H9 (cell line): Measurements from ENCODE around the gene MOBP. TPM values are rescaled to one million over a fixed set of nuclear protein-coding genes. Genes with fewer than 3 reads are reported as not detected.

Source experiments
- DNase-seq: peaks from one replicate; pipeline ENCODE4 v3.0.0-alpha.2; 2017
- H2AFZ ChIP-seq: one replicate; pipeline ENCODE4 v1.6.1; 2013; ENCODE audit warnings: mild to moderate bottlenecking, low read length, control low read depth, moderate library complexity
- H2AK5ac ChIP-seq: 2 replicates; pipeline ENCODE4 v1.6.1; 2013; ENCODE audit warnings: low read length, control low read depth, mixed read lengths; ENCODE audit not compliant: insufficient read length
- H2BK120ac ChIP-seq: one replicate; pipeline ENCODE4 v1.6.1; 2013; ENCODE audit warnings: low read depth, mild to moderate bottlenecking, low read length, control low read depth, inconsistent platforms; ENCODE audit not compliant: poor library complexity, severe bottlenecking
- H2BK12ac ChIP-seq: 2 replicates; pipeline ENCODE4 v1.6.1; 2013; ENCODE audit warnings: low read length, control low read depth, mixed read lengths, low read depth; ENCODE audit not compliant: insufficient read length
- H2BK15ac ChIP-seq: 2 replicates; pipeline ENCODE4 v1.6.1; 2013; ENCODE audit warnings: low read depth, low read length, control low read depth
- H2BK20ac ChIP-seq: one replicate; pipeline ENCODE4 v1.6.1; 2013; ENCODE audit warnings: low read depth, mild to moderate bottlenecking, low read length, control low read depth, inconsistent platforms; ENCODE audit not compliant: poor library complexity, severe bottlenecking
- H2BK5ac ChIP-seq: 2 replicates; pipeline ENCODE4 v1.6.1; 2013; ENCODE audit warnings: low read length, control low read depth, mixed read lengths; ENCODE audit not compliant: insufficient read length
- H3K14ac ChIP-seq: 2 replicates; pipeline ENCODE4 v1.6.1; 2013; ENCODE audit warnings: low read length, control low read depth; ENCODE audit not compliant: insufficient read depth
- H3K18ac ChIP-seq: 2 replicates; pipeline ENCODE4 v1.6.1; 2013; ENCODE audit warnings: low read depth, mild to moderate bottlenecking, mixed read lengths, low read length, control low read depth; ENCODE audit not compliant: insufficient read length
- H3K23ac ChIP-seq: 2 replicates; pipeline ENCODE4 v1.6.1; 2013; ENCODE audit warnings: low read length, control low read depth, mixed read lengths, low read depth; ENCODE audit not compliant: insufficient read length
- H3K23me2 ChIP-seq: 2 replicates; pipeline ENCODE4 v1.6.1; 2013; ENCODE audit warnings: low read depth, mild to moderate bottlenecking, mixed read lengths, low read length, control low read depth; ENCODE audit not compliant: insufficient read length, poor library complexity, severe bottlenecking
- H3K27ac ChIP-seq: 2 replicates; pipeline ENCODE4 v1.5.1; 2013; ENCODE audit warnings: low read length, control low read depth, mixed read lengths, low read depth; ENCODE audit not compliant: insufficient read length
- H3K27me3 ChIP-seq: 2 replicates; pipeline ENCODE4 v1.6.1; 2013; ENCODE audit warnings: low read length, control low read depth, inconsistent platforms; ENCODE audit not compliant: insufficient read depth
- H3K4ac ChIP-seq: 2 replicates; pipeline ENCODE4 v1.6.1; 2013; ENCODE audit warnings: low read depth, mild to moderate bottlenecking, control low read depth, inconsistent platforms, low read length, moderate library complexity
- H3K4me1 ChIP-seq: 2 replicates; pipeline ENCODE4 v1.6.1; 2013; ENCODE audit warnings: low read length, control low read depth, inconsistent platforms; ENCODE audit not compliant: insufficient read depth
- H3K4me2 ChIP-seq: 2 replicates; pipeline ENCODE4 v1.6.1; 2013; ENCODE audit warnings: low read length, control low read depth, mixed read lengths; ENCODE audit not compliant: insufficient read length, insufficient read depth
- H3K56ac ChIP-seq: 2 replicates; pipeline ENCODE4 v1.6.1; 2013; ENCODE audit warnings: low read depth, mild to moderate bottlenecking, mixed read lengths, low read length, control low read depth; ENCODE audit not compliant: insufficient read length
- H3K79me1 ChIP-seq: 2 replicates; pipeline ENCODE4 v1.6.1; 2013; ENCODE audit warnings: low read depth, mild to moderate bottlenecking, moderate library complexity, low read length, control low read depth, inconsistent platforms; ENCODE audit not compliant: insufficient read depth, poor library complexity, severe bottlenecking
- H3K79me2 ChIP-seq: 2 replicates; pipeline ENCODE4 v1.6.1; 2013; ENCODE audit warnings: low read length, control low read depth, inconsistent platforms; ENCODE audit not compliant: insufficient read depth
- H3K9ac ChIP-seq: 2 replicates; pipeline ENCODE4 v1.6.1; 2013; ENCODE audit warnings: low read length, control low read depth, mixed read lengths; ENCODE audit not compliant: insufficient read length; ENCODE audit errors: extremely low read depth
- H3K9me3 ChIP-seq: one replicate; pipeline ENCODE4 v1.6.1; 2013; ENCODE audit warnings: low read depth, low read length, inconsistent platforms; ENCODE audit not compliant: control insufficient read depth
- H3T11ph ChIP-seq: one replicate; pipeline ENCODE4 v1.6.1; 2013; ENCODE audit warnings: mild to moderate bottlenecking, low read length, control low read depth, inconsistent platforms
- H4K20me1 ChIP-seq: one replicate; pipeline ENCODE4 v1.6.1; 2013; ENCODE audit not compliant: control insufficient read depth, insufficient read length, insufficient read depth
- H4K5ac ChIP-seq: 2 replicates; pipeline ENCODE4 v1.6.1; 2013; ENCODE audit warnings: low read depth, mild to moderate bottlenecking, mixed read lengths, low read length, control low read depth; ENCODE audit not compliant: insufficient read length
- H4K8ac ChIP-seq: replicated peaks from 2 replicates; pipeline ENCODE4 v1.6.1; 2013; ENCODE audit warnings: low read length, control low read depth, mixed read lengths, low read depth; ENCODE audit not compliant: insufficient read length
- H4K91ac ChIP-seq: 2 replicates; pipeline ENCODE4 v1.6.1; 2013; ENCODE audit warnings: low read depth, mild to moderate bottlenecking, moderate library complexity, mixed read lengths, low read length, control low read depth; ENCODE audit not compliant: insufficient read length
- H3K27ac Mint-ChIP-seq, 3 experiments: 2 replicates in 2 of 3; 3 replicates in 1 of 3; pipeline ENCODE4 v1.8.0; 2020 to 2021; ENCODE audit warnings: mixed read lengths in 3 of 3, mild to moderate bottlenecking in 1 of 3, moderate library complexity in 1 of 3
- H3K27me3 Mint-ChIP-seq: 2 replicates; pipeline ENCODE4 v1.8.0; 2021; ENCODE audit warnings: low read depth, mild to moderate bottlenecking, moderate library complexity, mixed read lengths
- H3K36me3 Mint-ChIP-seq, 3 experiments: 2 replicates in 2 of 3; 3 replicates in 1 of 3; pipeline ENCODE4 v1.8.0; 2020 to 2021; ENCODE audit warnings: low read depth in 3 of 3, mixed read lengths in 3 of 3; ENCODE audit not compliant: insufficient read depth in 1 of 3
- H3K4me1 Mint-ChIP-seq, 2 experiments: 2 replicates each; pipeline ENCODE4 v1.8.0; 2020; ENCODE audit warnings: mixed read lengths in 2 of 2
- H3K4me3 Mint-ChIP-seq, 2 experiments: 2 replicates in 1 of 2; 3 replicates in 1 of 2; pipeline ENCODE4 v1.8.0; 2020 to 2021; ENCODE audit warnings: mild to moderate bottlenecking in 2 of 2, mixed read lengths in 2 of 2, moderate library complexity in 1 of 2
- H3K9me3 Mint-ChIP-seq, 2 experiments: 2 replicates in 1 of 2; 3 replicates in 1 of 2; pipeline ENCODE4 v1.8.0; 2020; ENCODE audit warnings: mild to moderate bottlenecking in 2 of 2, mixed read lengths in 2 of 2, moderate library complexity in 1 of 2
- CTCF ChIP-seq: fragments of 200-600 bp; sonication (generic); conservative IDR thresholded peaks from 3 replicates; pipeline ENCODE4 v1.8.0; 2021; ENCODE audit warnings: antibody characterized with exemption, mild to moderate bottlenecking
- WGBS: extraction: QIAGEN DNeasy Blood & Tissue Kit; methylation state at CpG from one replicate; pipeline ENCODE4 v1.1.7; 2013; ENCODE audit warnings: missing lambda C conversion rate, low lambda C conversion rate, mixed read lengths; ENCODE audit not compliant: insufficient read length; ENCODE audit errors: extremely low coverage; 5-methylcytosine and 5-hydroxymethylcytosine counted together
- total RNA-seq: library from RNA; stranded (reverse); gene quantifications from 2 replicates; pipeline ENCODE4 v1.2.1, GENCODE V29; 2021

MOBP gene
- total RNA-seq, 1 experiment from 2014 or later = not detected

- Mint-ChIP-seq H3K27ac (no peak overlapping the region), H3K4me3 (no peak overlapping the region), H3K36me3 (peaks cover 0 to 5% (median 0%) of the 10 kb centered on the region in 3 experiments; a peak in 2 of 7 replicates), H3K4me1 (peaks cover 19 to 29% of the 10 kb centered on the region in 2 experiments), H3K9me3 (no peaks in the 10 kb centered on the region), H3K27me3 (peaks cover 5% of the 10 kb centered on the region; the same call in 1 of the 2 replicates)
- no peak overlapping the region for H3K27ac ChIP-seq
- no peak overlapping the region for H3T11ph ChIP-seq
- H3K18ac ChIP-seq = no peak overlapping the region
- H3K4ac ChIP-seq = no peak overlapping the region
- no peaks in the 10 kb centered on the region for H4K20me1 ChIP-seq
- no peak overlapping the region for H3K4me2 ChIP-seq
- no peaks in the 10 kb centered on the region for H3K79me1 ChIP-seq
- H4K8ac ChIP-seq = no peak overlapping the region
- H3K56ac ChIP-seq = no peak overlapping the region
- no peak overlapping the region for H2AK5ac ChIP-seq
- H3K23ac ChIP-seq = no peak overlapping the region
- H3K79me2 ChIP-seq = no peaks in the 10 kb centered on the region
- no peak for TF ChIP-seq CTCF
- H2BK5ac ChIP-seq = no peak overlapping the region
- H3K9me3 ChIP-seq = no peaks in the 10 kb centered on the region
- H3K27me3 ChIP-seq = no peaks in the 10 kb centered on the region
- H2BK20ac ChIP-seq = no peak overlapping the region
- no peak overlapping the region for H4K91ac ChIP-seq
- no peak for DNase-seq
- H3K23me2 ChIP-seq = no peaks in the 10 kb centered on the region
- WGBS = no CpG with 5 or more reads among the region's 2 CpGs
- H2BK120ac ChIP-seq = no peak overlapping the region
- no peak overlapping the region for H4K5ac ChIP-seq
- H3K9ac ChIP-seq = no peak overlapping the region
- H2BK12ac ChIP-seq = no peak overlapping the region
- no peak overlapping the region for H3K14ac ChIP-seq
- H2AFZ ChIP-seq = no peak overlapping the region
- no peak overlapping the region for H2BK15ac ChIP-seq
- no peaks in the 10 kb centered on the region for H3K4me1 ChIP-seq
Observed at GRCh38 chr3:39420543-39420942, 46.9 kb upstream of the MOBP start.
